ENCODE results near the gene MAMDC4.
"Not testable (repeated sequence)": the region's sequence is repeated elsewhere in the genome, so short reads cannot be mapped to it uniquely, and the experiment has no call there.

MAMDC4 gene

DNA sequence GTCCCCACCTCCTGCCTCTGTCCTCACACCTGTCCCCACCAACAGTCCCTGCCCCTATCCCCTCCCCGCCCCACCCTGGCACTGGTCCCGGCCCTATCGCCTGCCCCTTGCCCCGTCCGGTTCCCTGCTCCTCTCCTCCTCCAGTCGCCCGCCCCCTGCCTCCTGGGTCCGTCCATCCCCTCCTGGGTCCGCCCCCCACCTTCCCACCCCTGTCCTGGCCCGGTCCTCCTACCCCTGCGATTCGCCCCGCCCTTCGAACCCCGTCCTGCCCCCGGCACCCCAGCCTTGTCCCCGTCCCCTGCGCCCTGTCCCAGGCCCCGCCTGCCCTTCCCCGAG, 13.6 kb downstream of the MAMDC4 start:
- Histone ChIP-seq H3K9me3 (replicated peaks; ENCODE audit: insufficient read depth, low read length) (no peaks in the 10 kb centered on the region), H3K36me3 (replicated peaks; ENCODE audit: insufficient read depth, low read length) (no peaks in the 10 kb centered on the region; the same call in 1 of the 2 replicates), H3K9me2 (replicated peaks; ENCODE audit: insufficient read depth, low read length) (no peaks in the 10 kb centered on the region), H3K27me3 (replicated peaks; ENCODE audit: insufficient read depth, low read length) (no peaks in the 10 kb centered on the region), H3K79me2 (ENCODE audit: low read length) (peaks cover 36% of the 10 kb centered on the region), H2AFZ (ENCODE audit: low read length) (peak overlapping the region; percentile 72; the same call in 1 of the 2 replicates), H3K4me3 (ENCODE audit: low read length) (peak overlapping the region; percentile 98), H3K4me1 (ENCODE audit: low read length) (peaks cover 7% of the 10 kb centered on the region; the same call in 1 of the 2 replicates), H3K4me2 (ENCODE audit: low read depth, low read length) (peak overlapping the region; percentile 92), H3K27ac (ENCODE audit: low read length) (peak overlapping the region; percentile 35; the same call in 1 of the 2 replicates), H4K20me1 (ENCODE audit: insufficient read depth, low read length) (no peaks in the 10 kb centered on the region), H3K9ac (ENCODE audit: low read length) (peak overlapping the region; percentile 95), H3F3A (ENCODE audit: insufficient read depth, low read length) (no peaks in the 10 kb centered on the region)
- TF ChIP-seq EZH2phosphoT487 (IDR thresholded peaks at IDR 0.05; ENCODE audit: low read length) = no peak
- no peak for TF ChIP-seq EZH2 (optimal IDR thresholded peaks at IDR 0.05; ENCODE audit: low read depth, low read length)
- TF ChIP-seq, protein P1, sequence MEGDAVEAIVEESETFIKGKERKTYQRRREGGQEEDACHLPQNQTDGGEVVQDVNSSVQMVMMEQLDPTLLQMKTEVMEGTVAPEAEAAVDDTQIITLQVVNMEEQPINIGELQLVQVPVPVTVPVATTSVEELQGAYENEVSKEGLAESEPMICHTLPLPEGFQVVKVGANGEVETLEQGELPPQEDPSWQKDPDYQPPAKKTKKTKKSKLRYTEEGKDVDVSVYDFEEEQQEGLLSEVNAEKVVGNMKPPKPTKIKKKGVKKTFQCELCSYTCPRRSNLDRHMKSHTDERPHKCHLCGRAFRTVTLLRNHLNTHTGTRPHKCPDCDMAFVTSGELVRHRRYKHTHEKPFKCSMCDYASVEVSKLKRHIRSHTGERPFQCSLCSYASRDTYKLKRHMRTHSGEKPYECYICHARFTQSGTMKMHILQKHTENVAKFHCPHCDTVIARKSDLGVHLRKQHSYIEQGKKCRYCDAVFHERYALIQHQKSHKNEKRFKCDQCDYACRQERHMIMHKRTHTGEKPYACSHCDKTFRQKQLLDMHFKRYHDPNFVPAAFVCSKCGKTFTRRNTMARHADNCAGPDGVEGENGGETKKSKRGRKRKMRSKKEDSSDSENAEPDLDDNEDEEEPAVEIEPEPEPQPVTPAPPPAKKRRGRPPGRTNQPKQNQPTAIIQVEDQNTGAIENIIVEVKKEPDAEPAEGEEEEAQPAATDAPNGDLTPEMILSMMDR (IDR thresholded peaks at IDR 0.05; ENCODE audit: low read length) = no peak
- no peak for DNase-seq

DNA sequence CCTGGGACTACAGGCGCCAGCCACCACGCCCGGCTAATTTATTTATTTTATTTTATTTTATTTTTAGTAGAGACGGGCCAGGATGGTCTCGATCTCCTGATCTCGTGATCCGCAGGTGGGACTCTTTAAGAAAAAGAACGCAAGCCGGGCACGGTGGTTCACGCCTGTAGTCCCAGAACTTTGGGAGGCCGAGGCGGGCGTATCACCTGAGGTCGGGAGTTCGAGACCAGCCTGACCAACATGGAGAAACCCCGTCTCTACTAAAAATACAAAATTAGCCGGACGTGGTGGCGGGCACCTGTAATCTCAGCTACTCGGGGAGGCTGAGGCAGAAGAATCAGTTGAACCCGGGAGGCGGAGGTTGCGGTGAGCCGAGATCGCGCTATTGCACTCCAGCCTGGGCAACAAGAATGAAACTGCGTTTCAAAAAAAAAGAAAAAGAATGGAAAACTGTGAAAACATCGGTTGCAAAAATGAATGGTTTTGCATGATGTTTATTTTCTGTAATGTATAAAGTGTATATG, 14.8 kb downstream of the MAMDC4 start:
- not testable (repeated sequence) for H4K20me1 ChIP-seq (ENCODE audit: insufficient read depth, low read length); H3K9me3 ChIP-seq (replicated peaks; ENCODE audit: insufficient read depth, low read length); H3K4me2 ChIP-seq (ENCODE audit: low read depth, low read length); H3K36me3 ChIP-seq (replicated peaks; ENCODE audit: insufficient read depth, low read length); H3K4me1 ChIP-seq (ENCODE audit: low read length); H3K9ac ChIP-seq (ENCODE audit: low read length); H3K27me3 ChIP-seq (replicated peaks; ENCODE audit: insufficient read depth, low read length); H3K9me2 ChIP-seq (replicated peaks; ENCODE audit: insufficient read depth, low read length); DNase-seq; H3K27ac ChIP-seq (ENCODE audit: low read length); H3F3A ChIP-seq (ENCODE audit: insufficient read depth, low read length)
- peak overlapping the region; percentile 58; the same call in 1 of the 2 replicates for H3K4me3 ChIP-seq (ENCODE audit: low read length)
- H3K79me2 ChIP-seq (ENCODE audit: low read length) = peaks cover 36% of the 10 kb centered on the region
- 0 out of 2 replicates have a peak overlapping the region, but pooled peaks have one; percentile 35 for H2AFZ ChIP-seq (ENCODE audit: low read length)

DNA sequence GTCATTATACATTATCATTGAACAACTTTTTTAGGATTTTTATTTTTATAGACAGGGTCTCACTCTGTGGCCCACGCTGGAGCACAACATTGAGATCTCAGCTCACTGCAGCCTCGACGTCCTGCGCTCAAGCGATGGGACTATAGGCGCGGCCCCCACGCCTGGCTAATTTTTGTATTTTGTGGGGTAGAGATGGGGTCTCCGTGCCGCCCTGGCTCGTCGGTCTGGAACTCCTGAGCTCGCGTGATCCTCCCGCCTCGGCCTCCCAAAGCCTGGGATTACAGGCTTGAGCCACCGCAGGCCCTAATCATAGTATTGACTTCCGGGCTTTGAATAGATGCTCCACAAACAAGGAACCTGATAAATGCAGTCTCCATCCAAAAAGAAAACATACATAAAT, 15.3 kb downstream of the MAMDC4 start:
- no peak overlapping the region for H3K27ac ChIP-seq (ENCODE audit: low read length)
- no peak overlapping the region for H3K4me3 ChIP-seq (ENCODE audit: low read length)
- H3F3A ChIP-seq (ENCODE audit: insufficient read depth, low read length) = no peaks in the 10 kb centered on the region
- H3K79me2 ChIP-seq (ENCODE audit: low read length) = peaks cover 35% of the 10 kb centered on the region
- H3K4me2 ChIP-seq (ENCODE audit: low read depth, low read length) = no peak overlapping the region
- H3K36me3 ChIP-seq (replicated peaks; ENCODE audit: insufficient read depth, low read length) = no peaks in the 10 kb centered on the region; the same call in 1 of the 2 replicates
- no peaks in the 10 kb centered on the region for H4K20me1 ChIP-seq (ENCODE audit: insufficient read depth, low read length)
- no peak overlapping the region for H3K9ac ChIP-seq (ENCODE audit: low read length)
- no peak for DNase-seq
- TF ChIP-seq, protein P1 (IDR thresholded peaks at IDR 0.05; ENCODE audit: low read length) = no peak
- no peak for TF ChIP-seq EZH2phosphoT487 (IDR thresholded peaks at IDR 0.05; ENCODE audit: low read length)
- no peak for TF ChIP-seq EZH2 (optimal IDR thresholded peaks at IDR 0.05; ENCODE audit: low read depth, low read length)
- no peaks in the 10 kb centered on the region for H3K9me2 ChIP-seq (replicated peaks; ENCODE audit: insufficient read depth, low read length)
- peaks cover 7% of the 10 kb centered on the region; the same call in 1 of the 2 replicates for H3K4me1 ChIP-seq (ENCODE audit: low read length)
- no peaks in the 10 kb centered on the region for H3K27me3 ChIP-seq (replicated peaks; ENCODE audit: insufficient read depth, low read length)
- no peaks in the 10 kb centered on the region for H3K9me3 ChIP-seq (replicated peaks; ENCODE audit: insufficient read depth, low read length)
- no peak overlapping the region for H2AFZ ChIP-seq (ENCODE audit: low read length)

DNA sequence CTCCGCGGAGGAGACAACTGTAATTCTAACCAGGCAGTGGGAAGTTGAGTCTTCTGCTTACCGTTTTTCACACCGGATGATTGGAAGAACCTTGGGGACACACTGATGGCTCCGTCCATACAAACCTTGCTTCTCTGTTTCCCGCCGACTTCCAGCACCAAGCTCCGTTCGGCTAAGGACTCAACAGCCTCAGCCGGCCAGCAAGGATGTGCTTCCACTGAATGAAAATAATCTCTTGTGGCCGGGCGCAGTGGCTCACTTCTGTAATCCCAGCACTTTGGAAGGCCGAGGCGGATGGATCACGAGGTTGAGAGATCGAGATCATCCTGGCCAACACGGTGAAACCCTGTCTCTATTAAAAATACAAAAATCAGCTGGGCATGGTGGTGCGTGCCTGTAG, 15.8 kb downstream of the MAMDC4 start:
- no peak for TF ChIP-seq EZH2 (optimal IDR thresholded peaks at IDR 0.05; ENCODE audit: low read depth, low read length)
- TF ChIP-seq, protein P1 (IDR thresholded peaks at IDR 0.05; ENCODE audit: low read length) = no peak
- TF ChIP-seq EZH2phosphoT487 (IDR thresholded peaks at IDR 0.05; ENCODE audit: low read length) = no peak

More for the DNA sequence above, 15.8 kb downstream of the MAMDC4 start:
- Histone ChIP-seq H3K27ac (ENCODE audit: low read length) (no peak overlapping the region), H3K4me1 (ENCODE audit: low read length) (peaks cover 7% of the 10 kb centered on the region; the same call in 1 of the 2 replicates), H4K20me1 (ENCODE audit: insufficient read depth, low read length) (no peaks in the 10 kb centered on the region), H3K36me3 (replicated peaks; ENCODE audit: insufficient read depth, low read length) (no peaks in the 10 kb centered on the region; the same call in 1 of the 2 replicates), H2AFZ (ENCODE audit: low read length) (no peak overlapping the region), H3K9me2 (replicated peaks; ENCODE audit: insufficient read depth, low read length) (no peaks in the 10 kb centered on the region), H3F3A (ENCODE audit: insufficient read depth, low read length) (no peaks in the 10 kb centered on the region), H3K4me2 (ENCODE audit: low read depth, low read length) (no peak overlapping the region), H3K79me2 (ENCODE audit: low read length) (peaks cover 31% of the 10 kb centered on the region), H3K4me3 (ENCODE audit: low read length) (no peak overlapping the region), H3K27me3 (replicated peaks; ENCODE audit: insufficient read depth, low read length) (no peaks in the 10 kb centered on the region), H3K9ac (ENCODE audit: low read length) (no peak overlapping the region), H3K9me3 (replicated peaks; ENCODE audit: insufficient read depth, low read length) (no peaks in the 10 kb centered on the region)
- DNase-seq = no peak

Data from MM.1S (cell line).